H9 (cell line): ENCODE results near the gene SP100. TPM values are rescaled to one million over a fixed set of nuclear protein-coding genes. Genes with fewer than 3 reads are reported as not detected.

ENCODE experiments used
- DNase-seq: peaks from one replicate; pipeline ENCODE4 v3.0.0-alpha.2; 2017
- H2AFZ ChIP-seq: one replicate; pipeline ENCODE4 v1.6.1; 2013; ENCODE audit warnings: mild to moderate bottlenecking, low read length, control low read depth, moderate library complexity
- H2AK5ac ChIP-seq: 2 replicates; pipeline ENCODE4 v1.6.1; 2013; ENCODE audit warnings: low read length, control low read depth, mixed read lengths; ENCODE audit not compliant: insufficient read length
- H2BK120ac ChIP-seq: one replicate; pipeline ENCODE4 v1.6.1; 2013; ENCODE audit warnings: low read depth, mild to moderate bottlenecking, low read length, control low read depth, inconsistent platforms; ENCODE audit not compliant: poor library complexity, severe bottlenecking
- H2BK12ac ChIP-seq: 2 replicates; pipeline ENCODE4 v1.6.1; 2013; ENCODE audit warnings: low read length, control low read depth, mixed read lengths, low read depth; ENCODE audit not compliant: insufficient read length
- H2BK15ac ChIP-seq: 2 replicates; pipeline ENCODE4 v1.6.1; 2013; ENCODE audit warnings: low read depth, low read length, control low read depth
- H2BK20ac ChIP-seq: one replicate; pipeline ENCODE4 v1.6.1; 2013; ENCODE audit warnings: low read depth, mild to moderate bottlenecking, low read length, control low read depth, inconsistent platforms; ENCODE audit not compliant: poor library complexity, severe bottlenecking
- H2BK5ac ChIP-seq: 2 replicates; pipeline ENCODE4 v1.6.1; 2013; ENCODE audit warnings: low read length, control low read depth, mixed read lengths; ENCODE audit not compliant: insufficient read length
- H3K14ac ChIP-seq: 2 replicates; pipeline ENCODE4 v1.6.1; 2013; ENCODE audit warnings: low read length, control low read depth; ENCODE audit not compliant: insufficient read depth
- H3K18ac ChIP-seq: 2 replicates; pipeline ENCODE4 v1.6.1; 2013; ENCODE audit warnings: low read depth, mild to moderate bottlenecking, mixed read lengths, low read length, control low read depth; ENCODE audit not compliant: insufficient read length
- H3K23ac ChIP-seq: 2 replicates; pipeline ENCODE4 v1.6.1; 2013; ENCODE audit warnings: low read length, control low read depth, mixed read lengths, low read depth; ENCODE audit not compliant: insufficient read length
- H3K23me2 ChIP-seq: 2 replicates; pipeline ENCODE4 v1.6.1; 2013; ENCODE audit warnings: low read depth, mild to moderate bottlenecking, mixed read lengths, low read length, control low read depth; ENCODE audit not compliant: insufficient read length, poor library complexity, severe bottlenecking
- H3K27ac ChIP-seq: 2 replicates; pipeline ENCODE4 v1.5.1; 2013; ENCODE audit warnings: low read length, control low read depth, mixed read lengths, low read depth; ENCODE audit not compliant: insufficient read length
- H3K27me3 ChIP-seq: 2 replicates; pipeline ENCODE4 v1.6.1; 2013; ENCODE audit warnings: low read length, control low read depth, inconsistent platforms; ENCODE audit not compliant: insufficient read depth
- H3K4ac ChIP-seq: 2 replicates; pipeline ENCODE4 v1.6.1; 2013; ENCODE audit warnings: low read depth, mild to moderate bottlenecking, control low read depth, inconsistent platforms, low read length, moderate library complexity
- H3K4me1 ChIP-seq: 2 replicates; pipeline ENCODE4 v1.6.1; 2013; ENCODE audit warnings: low read length, control low read depth, inconsistent platforms; ENCODE audit not compliant: insufficient read depth
- H3K4me2 ChIP-seq: 2 replicates; pipeline ENCODE4 v1.6.1; 2013; ENCODE audit warnings: low read length, control low read depth, mixed read lengths; ENCODE audit not compliant: insufficient read length, insufficient read depth
- H3K56ac ChIP-seq: 2 replicates; pipeline ENCODE4 v1.6.1; 2013; ENCODE audit warnings: low read depth, mild to moderate bottlenecking, mixed read lengths, low read length, control low read depth; ENCODE audit not compliant: insufficient read length
- H3K79me1 ChIP-seq: 2 replicates; pipeline ENCODE4 v1.6.1; 2013; ENCODE audit warnings: low read depth, mild to moderate bottlenecking, moderate library complexity, low read length, control low read depth, inconsistent platforms; ENCODE audit not compliant: insufficient read depth, poor library complexity, severe bottlenecking
- H3K79me2 ChIP-seq: 2 replicates; pipeline ENCODE4 v1.6.1; 2013; ENCODE audit warnings: low read length, control low read depth, inconsistent platforms; ENCODE audit not compliant: insufficient read depth
- H3K9ac ChIP-seq: 2 replicates; pipeline ENCODE4 v1.6.1; 2013; ENCODE audit warnings: low read length, control low read depth, mixed read lengths; ENCODE audit not compliant: insufficient read length; ENCODE audit errors: extremely low read depth
- H3K9me3 ChIP-seq: one replicate; pipeline ENCODE4 v1.6.1; 2013; ENCODE audit warnings: low read depth, low read length, inconsistent platforms; ENCODE audit not compliant: control insufficient read depth
- H3T11ph ChIP-seq: one replicate; pipeline ENCODE4 v1.6.1; 2013; ENCODE audit warnings: mild to moderate bottlenecking, low read length, control low read depth, inconsistent platforms
- H4K20me1 ChIP-seq: one replicate; pipeline ENCODE4 v1.6.1; 2013; ENCODE audit not compliant: control insufficient read depth, insufficient read length, insufficient read depth
- H4K5ac ChIP-seq: 2 replicates; pipeline ENCODE4 v1.6.1; 2013; ENCODE audit warnings: low read depth, mild to moderate bottlenecking, mixed read lengths, low read length, control low read depth; ENCODE audit not compliant: insufficient read length
- H4K8ac ChIP-seq: replicated peaks from 2 replicates; pipeline ENCODE4 v1.6.1; 2013; ENCODE audit warnings: low read length, control low read depth, mixed read lengths, low read depth; ENCODE audit not compliant: insufficient read length
- H4K91ac ChIP-seq: 2 replicates; pipeline ENCODE4 v1.6.1; 2013; ENCODE audit warnings: low read depth, mild to moderate bottlenecking, moderate library complexity, mixed read lengths, low read length, control low read depth; ENCODE audit not compliant: insufficient read length
- H3K27ac Mint-ChIP-seq, 3 experiments: 2 replicates in 2 of 3; 3 replicates in 1 of 3; pipeline ENCODE4 v1.8.0; 2020 to 2021; ENCODE audit warnings: mixed read lengths in 3 of 3, mild to moderate bottlenecking in 1 of 3, moderate library complexity in 1 of 3
- H3K27me3 Mint-ChIP-seq: 2 replicates; pipeline ENCODE4 v1.8.0; 2021; ENCODE audit warnings: low read depth, mild to moderate bottlenecking, moderate library complexity, mixed read lengths
- H3K36me3 Mint-ChIP-seq, 3 experiments: 2 replicates in 2 of 3; 3 replicates in 1 of 3; pipeline ENCODE4 v1.8.0; 2020 to 2021; ENCODE audit warnings: low read depth in 3 of 3, mixed read lengths in 3 of 3; ENCODE audit not compliant: insufficient read depth in 1 of 3
- H3K4me1 Mint-ChIP-seq, 2 experiments: 2 replicates each; pipeline ENCODE4 v1.8.0; 2020; ENCODE audit warnings: mixed read lengths in 2 of 2
- H3K4me3 Mint-ChIP-seq, 2 experiments: 2 replicates in 1 of 2; 3 replicates in 1 of 2; pipeline ENCODE4 v1.8.0; 2020 to 2021; ENCODE audit warnings: mild to moderate bottlenecking in 2 of 2, mixed read lengths in 2 of 2, moderate library complexity in 1 of 2
- H3K9me3 Mint-ChIP-seq, 2 experiments: 2 replicates in 1 of 2; 3 replicates in 1 of 2; pipeline ENCODE4 v1.8.0; 2020; ENCODE audit warnings: mild to moderate bottlenecking in 2 of 2, mixed read lengths in 2 of 2, moderate library complexity in 1 of 2
- CTCF ChIP-seq: fragments of 200-600 bp; sonication (generic); conservative IDR thresholded peaks from 3 replicates; pipeline ENCODE4 v1.8.0; 2021; ENCODE audit warnings: antibody characterized with exemption, mild to moderate bottlenecking
- total RNA-seq: library from RNA; stranded (reverse); gene quantifications from 2 replicates; pipeline ENCODE4 v1.2.1, GENCODE V29; 2021

Gene SP100
- total RNA-seq, 1 experiment from 2014 or later: 0.28 TPM

GRCh38 chr2:230503798-230504197 lies 87.8 kb downstream of the SP100 start:
- no peaks in the 10 kb centered on the region for H3K23me2 ChIP-seq
- no peak for DNase-seq
- Mint-ChIP-seq H3K27ac (no peak overlapping the region), H3K36me3 (no peaks in the 10 kb centered on the region; a peak in 1 of 7 replicates), H3K4me1 (peaks cover 2 to 4% of the 10 kb centered on the region in 2 experiments; a peak in 3 of 4 replicates), H3K4me3 (no peak overlapping the region), H3K27me3 (peaks cover 2% of the 10 kb centered on the region; the same call in 1 of the 2 replicates), H3K9me3 (no peaks in the 10 kb centered on the region; a peak in 2 of 5 replicates)
- H3K14ac ChIP-seq: no peak overlapping the region
- H3K79me1 ChIP-seq: no peaks in the 10 kb centered on the region
- no peak overlapping the region for H2BK20ac ChIP-seq
- H2AFZ ChIP-seq: no peak overlapping the region
- H2BK5ac ChIP-seq: no peak overlapping the region
- H3K4ac ChIP-seq: no peak overlapping the region
- no peak overlapping the region for H3K56ac ChIP-seq
- no peak overlapping the region for H4K5ac ChIP-seq
- no peak overlapping the region for H3K23ac ChIP-seq
- H2BK12ac ChIP-seq: no peak overlapping the region
- H4K20me1 ChIP-seq: no peaks in the 10 kb centered on the region
- no peak overlapping the region for H3K4me2 ChIP-seq
- H3K4me1 ChIP-seq: peaks cover 3% of the 10 kb centered on the region; the same call in 1 of the 2 replicates
- no peak overlapping the region for H2AK5ac ChIP-seq
- TF ChIP-seq CTCF: no peak
- no peak overlapping the region for H4K8ac ChIP-seq
- no peaks in the 10 kb centered on the region for H3K27me3 ChIP-seq
- H4K91ac ChIP-seq: no peak overlapping the region
- no peak overlapping the region for H2BK120ac ChIP-seq
- H3K9ac ChIP-seq: no peak overlapping the region
- no peaks in the 10 kb centered on the region for H3K9me3 ChIP-seq
- no peak overlapping the region for H3T11ph ChIP-seq
- no peak overlapping the region for H3K27ac ChIP-seq
- no peak overlapping the region for H3K18ac ChIP-seq
- no peak overlapping the region for H2BK15ac ChIP-seq
- H3K79me2 ChIP-seq: no peaks in the 10 kb centered on the region
